Activated T-cell treated with anti-CD3 and anti-CD28 coated beads for 48 hours (primary cell): ENCODE results near the gene MIER2.
"Not testable (repeated sequence)": the region's sequence is repeated elsewhere in the genome, so short reads cannot be mapped to it uniquely, and the experiment has no call there.

Experiments
- DNase-seq: peaks from one replicate; pipeline ENCODE4 v3.0.0-alpha.2; 2020; ENCODE audit warnings: low read depth

The MIER2 gene

DNA sequence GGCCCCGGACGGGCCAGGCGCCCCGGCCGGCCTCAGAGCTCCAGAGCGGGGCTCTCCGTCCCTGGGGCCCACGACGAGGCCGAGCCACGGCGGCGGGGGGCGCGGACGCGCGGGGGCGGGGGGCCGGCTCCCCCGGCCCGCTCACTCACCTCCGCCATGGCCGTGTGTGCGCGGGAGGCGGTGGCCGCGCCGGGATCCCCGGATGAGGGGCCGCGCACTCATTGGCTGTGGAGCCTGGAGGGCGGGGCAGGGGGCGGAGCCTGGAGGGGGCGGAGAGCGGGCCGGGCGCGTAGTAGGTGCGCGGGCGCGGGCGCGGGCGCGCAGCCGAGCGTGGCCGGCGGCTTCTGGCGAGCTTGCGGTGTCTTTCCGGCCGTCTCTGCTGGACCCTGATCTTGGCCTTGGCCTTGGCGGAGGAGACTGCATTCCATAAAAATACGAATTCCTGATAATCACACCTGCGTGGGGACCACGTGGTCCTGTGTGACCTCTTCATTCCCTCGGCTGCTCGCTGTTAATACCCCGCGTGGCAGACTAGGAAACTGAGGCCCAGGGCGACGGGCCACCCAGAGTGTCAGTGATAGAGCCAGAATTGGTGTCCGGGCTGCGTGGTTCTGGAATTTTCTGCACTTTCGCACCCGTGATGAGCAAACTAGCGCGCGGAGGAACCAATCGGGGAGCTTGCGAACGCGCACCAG, at the start of gene MIER2:
TSS of gene MIER2 (minus strand) at position 172 of the 695 bp plus-strand sequence. CDS start at position 158, 14 bp downstream.
- DNase-seq = peak; percentile 90

- not testable (repeated sequence) for DNase-seq
Observed at GRCh38 chr19:393560-393959, 49.0 kb upstream of the MIER2 start.

- DNase-seq = no peak
Observed at GRCh38 chr19:392375-392970, 47.9 kb upstream of the MIER2 start.

- no peak for DNase-seq
Observed at GRCh38 chr19:391726-392374, 47.3 kb upstream of the MIER2 start.

DNA sequence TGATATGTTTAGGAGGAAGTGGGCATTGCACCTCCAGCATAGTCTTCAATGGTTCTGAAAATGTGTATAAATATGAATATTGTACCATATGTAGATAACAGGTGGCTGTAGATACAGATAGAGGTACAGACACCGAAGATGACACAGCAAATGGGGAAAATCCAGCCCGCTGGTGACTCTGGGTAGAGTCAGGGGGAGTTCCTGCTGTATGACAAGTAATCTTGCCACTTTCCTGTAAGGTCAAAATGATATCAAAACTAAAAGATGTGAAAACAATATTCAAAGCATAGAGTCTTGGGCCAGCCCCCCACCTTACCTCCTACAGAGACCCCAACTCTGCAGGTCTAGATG, 46.6 kb upstream of the MIER2 start:
- no peak for DNase-seq

DNA sequence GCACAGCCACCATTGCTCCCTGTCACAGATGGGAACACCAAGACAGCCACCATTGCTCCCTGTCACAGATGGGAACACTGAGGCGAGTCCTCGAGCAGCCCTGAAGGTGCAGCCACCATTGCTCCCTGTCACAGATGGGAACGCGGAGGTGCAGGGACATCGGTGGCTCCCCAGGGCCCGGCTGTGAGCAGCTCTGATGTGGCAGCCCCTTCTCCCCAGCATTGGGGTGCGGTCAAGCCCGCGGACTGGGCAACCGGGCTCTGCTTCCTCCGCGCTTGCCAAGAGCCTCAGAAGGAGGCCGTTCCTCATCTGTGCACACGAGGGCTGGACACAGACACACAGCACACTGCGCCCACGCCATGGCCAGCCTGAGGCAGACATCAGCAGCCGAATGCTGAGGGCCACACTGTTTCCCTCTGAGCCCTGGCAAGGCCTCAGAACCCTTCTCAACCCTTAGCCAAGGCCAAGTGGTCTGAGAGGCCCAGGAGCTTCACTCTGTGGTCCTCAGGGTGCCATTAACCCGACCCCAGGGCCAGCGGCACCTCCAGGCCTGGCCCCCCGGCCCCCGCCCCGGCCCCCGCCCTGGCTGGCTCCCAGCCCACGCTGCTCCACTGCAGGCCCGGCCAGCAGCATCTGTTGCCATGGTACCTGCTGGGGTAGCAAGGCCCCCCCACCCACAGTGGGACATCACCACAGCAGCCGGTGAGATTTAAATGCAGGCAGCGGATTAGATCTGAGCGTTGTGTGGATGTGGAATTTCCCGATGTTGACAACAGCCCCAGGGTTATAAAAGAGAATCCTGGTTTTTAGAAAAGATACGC, 46.0 kb upstream of the MIER2 start:
- no peak for DNase-seq

DNA sequence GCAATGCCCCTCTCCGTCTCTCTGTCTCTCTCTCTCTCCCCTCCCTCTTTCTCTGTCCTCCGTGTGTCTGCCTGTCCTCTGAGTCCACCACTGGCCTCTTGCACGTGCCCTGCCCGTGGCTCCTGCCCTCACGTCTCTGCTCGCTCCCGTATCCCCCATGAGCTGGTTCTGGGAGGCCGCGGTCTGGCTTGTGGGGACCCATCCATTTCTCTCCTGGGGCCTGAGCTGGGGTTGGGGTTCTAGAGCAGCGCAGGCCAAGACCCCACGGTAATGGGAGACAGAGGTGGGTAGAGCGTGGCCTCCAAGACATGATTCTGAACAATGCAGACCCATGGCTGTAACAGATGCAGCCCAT, 45.3 kb upstream of the MIER2 start:
- no peak for DNase-seq

- DNase-seq = no peak
Observed at GRCh38 chr19:389255-389934, 44.8 kb upstream of the MIER2 start.

DNA sequence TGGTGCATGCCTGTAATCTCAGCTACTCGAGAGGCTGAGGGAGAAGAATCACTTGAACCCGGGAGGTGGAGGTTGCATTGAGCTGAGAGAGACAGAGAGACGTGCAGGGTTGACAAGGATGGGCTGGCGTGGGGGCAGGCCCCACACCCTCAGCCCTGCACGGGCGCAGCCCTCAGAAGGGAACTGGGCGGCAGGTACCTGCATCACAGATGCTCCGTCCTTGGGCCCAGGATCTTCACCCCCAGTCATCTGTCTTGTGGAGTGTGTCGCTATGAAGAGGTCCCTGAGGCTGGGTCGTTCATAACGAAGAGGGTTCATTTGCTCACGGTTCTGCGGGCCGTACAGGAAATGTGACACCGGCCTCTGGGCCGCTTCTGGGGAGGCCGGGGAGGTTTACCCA, 44.1 kb upstream of the MIER2 start:
- DNase-seq = no peak

DNA sequence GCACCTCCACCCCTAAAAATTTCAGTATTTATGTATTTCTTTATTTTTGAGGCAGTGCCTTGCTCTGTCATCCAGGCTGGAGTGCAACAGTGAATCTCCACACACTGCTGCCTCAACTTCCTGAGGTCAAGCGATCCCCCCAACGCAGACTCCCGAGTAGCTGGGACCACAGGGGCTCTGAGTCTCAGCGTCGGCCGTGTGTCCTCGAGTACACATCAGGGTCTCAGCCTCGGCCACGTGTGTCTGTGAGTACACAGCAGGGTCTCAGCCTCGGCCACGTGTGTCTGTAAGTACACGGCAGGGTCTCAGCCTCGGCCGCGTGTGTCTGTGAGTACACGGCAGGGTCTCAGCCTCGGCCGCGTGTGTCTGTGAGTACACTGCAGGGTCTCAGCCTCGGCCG, 43.2 kb upstream of the MIER2 start:
- DNase-seq = no peak

DNA sequence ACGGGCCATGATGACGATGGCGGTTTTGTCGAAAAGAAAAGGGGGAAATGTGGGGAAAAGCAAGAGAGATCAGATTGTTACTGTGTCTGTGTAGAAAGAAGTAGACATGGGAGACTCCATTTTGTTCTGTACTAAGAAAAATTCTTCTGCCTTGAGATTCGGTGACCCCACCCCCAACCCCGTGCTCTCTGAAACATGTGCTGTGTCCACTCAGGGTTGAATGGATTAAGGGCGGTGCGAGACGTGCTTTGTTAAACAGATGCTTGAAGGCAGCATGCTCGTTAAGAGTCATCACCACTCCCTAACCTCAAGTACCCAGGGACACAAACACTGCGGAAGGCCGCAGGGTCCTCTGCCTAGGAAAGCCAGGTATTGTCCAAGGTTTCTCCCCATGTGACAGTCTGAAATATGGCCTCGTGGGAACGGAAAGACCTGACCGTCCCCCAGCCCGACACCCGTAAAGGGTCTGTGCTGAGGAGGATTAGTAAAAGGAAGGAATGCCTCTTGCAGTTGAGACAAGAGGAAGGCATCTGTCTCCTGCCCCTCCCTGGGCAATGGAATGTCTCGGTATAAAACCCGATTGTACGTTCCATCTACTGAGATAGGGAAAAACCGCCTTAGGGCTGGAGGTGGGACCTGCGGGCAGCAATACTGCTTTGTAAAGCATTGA, 42.2 kb upstream of the MIER2 start:
- DNase-seq = not testable (repeated sequence)

- DNase-seq = not testable (repeated sequence)
Observed at GRCh38 chr19:386189-386588, 41.6 kb upstream of the MIER2 start.

- no peak for DNase-seq
Observed at GRCh38 chr19:384799-385169, 40.2 kb upstream of the MIER2 start.

- no peak for DNase-seq
Observed at GRCh38 chr19:383922-384798, 39.6 kb upstream of the MIER2 start.

GRCh38 chr19:383040-383439, 38.4 kb upstream of the MIER2 start:
- no peak for DNase-seq

DNA sequence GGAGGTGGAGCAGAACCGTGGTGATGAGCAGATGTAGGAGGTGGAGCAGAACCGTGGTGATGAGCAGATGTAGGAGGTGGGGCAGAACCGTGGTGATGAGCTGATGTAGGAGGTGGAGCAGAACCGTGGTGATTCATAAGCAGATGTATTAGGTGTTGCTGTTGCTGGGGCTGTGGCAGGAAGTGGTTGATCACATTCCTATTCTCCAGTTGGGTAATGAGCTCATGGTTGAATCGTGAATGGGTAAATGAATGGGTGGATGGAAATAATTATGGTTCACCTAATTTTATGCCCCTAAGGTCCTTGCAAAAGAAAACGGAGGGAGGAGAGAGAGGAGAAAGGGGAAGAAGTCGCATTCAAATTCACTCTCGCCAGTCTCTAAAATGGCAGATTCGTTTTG, 38.0 kb upstream of the MIER2 start:
- DNase-seq = peak; percentile 15

DNA sequence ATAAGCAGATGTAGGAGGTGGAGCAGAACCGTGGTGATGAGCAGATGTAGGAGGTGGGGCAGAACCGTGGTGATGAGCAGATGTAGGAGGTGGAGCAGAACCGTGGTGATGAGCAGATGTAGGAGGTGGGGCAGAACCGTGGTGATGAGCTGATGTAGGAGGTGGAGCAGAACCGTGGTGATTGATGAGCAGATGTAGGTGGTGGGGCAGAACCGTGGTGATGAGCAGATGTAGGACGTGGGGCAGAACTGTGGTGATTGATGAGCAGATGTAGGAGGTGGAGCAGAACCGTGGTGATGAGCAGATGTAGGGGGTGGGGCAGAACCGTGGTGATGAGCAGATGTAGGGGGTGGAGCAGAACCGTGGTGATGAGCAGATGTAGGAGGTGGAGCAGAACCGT, 37.3 kb upstream of the MIER2 start:
- peak; percentile 8 for DNase-seq

- not testable (repeated sequence) for DNase-seq
Observed at GRCh38 chr19:380618-381219, 36.1 kb upstream of the MIER2 start.

GRCh38 chr19:379796-380195, 35.2 kb upstream of the MIER2 start:
- DNase-seq = no peak

DNA sequence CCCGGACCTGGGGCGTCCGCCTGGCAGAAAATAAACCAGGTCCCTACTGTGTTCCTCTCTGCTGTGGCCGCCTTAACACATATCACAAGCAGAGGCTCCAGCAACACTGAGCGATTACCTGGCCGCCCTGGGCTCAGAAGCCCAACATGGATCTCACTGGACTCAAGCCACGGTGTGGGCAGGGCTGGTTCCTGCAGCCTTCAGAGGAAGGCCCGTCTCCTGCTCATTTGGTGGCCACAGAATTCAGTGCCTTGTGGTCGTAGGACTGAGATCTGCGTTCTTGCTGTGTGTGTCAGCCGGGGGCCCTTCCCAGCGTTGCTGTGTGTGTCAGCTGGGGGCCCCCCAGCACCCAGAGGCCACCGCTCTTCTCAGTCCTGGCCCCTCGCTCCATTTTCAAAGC, 34.1 kb upstream of the MIER2 start:
- DNase-seq = no peak
